ENCODE measurements around the gene SGSM2. TPM values are rescaled to one million over a fixed set of nuclear protein-coding genes. Genes with fewer than 3 reads are reported as not detected.

The SGSM2 gene
- total and polyA plus RNA-seq, 4 donors: 5.5 to 17.5 (median 12.4) TPM

DNA sequence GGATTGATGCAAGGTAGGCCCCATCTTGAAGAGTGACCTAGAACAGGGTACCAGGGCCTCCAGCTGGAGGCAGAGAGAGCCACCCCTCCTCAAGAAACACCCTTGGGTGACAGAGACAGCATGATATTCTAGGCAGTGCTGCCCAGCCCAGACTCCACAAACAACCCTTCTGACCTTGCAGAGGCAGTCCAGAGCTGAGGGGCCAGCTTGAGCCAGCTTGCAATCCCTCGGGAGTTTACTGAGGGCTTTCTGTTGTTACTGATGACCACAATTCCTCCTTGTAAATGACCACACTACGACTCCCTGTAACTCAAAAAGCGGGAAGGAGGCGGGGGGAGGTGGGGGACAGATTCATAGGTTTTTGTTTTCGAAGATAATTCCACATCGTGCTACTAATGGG, 82.2 kb downstream of the SGSM2 start (continued):
- TF ChIP-seq RXRA (IDR thresholded peaks at IDR 0.05) (no peak), JUND (IDR thresholded peaks at IDR 0.05) (no peak), HNF4G (IDR thresholded peaks at IDR 0.05) (no peak)
- TF ChIP-seq, protein P1, sequence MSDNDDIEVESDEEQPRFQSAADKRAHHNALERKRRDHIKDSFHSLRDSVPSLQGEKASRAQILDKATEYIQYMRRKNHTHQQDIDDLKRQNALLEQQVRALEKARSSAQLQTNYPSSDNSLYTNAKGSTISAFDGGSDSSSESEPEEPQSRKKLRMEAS (IDR thresholded peaks at IDR 0.05): no peak
- TF ChIP-seq, protein P2, sequence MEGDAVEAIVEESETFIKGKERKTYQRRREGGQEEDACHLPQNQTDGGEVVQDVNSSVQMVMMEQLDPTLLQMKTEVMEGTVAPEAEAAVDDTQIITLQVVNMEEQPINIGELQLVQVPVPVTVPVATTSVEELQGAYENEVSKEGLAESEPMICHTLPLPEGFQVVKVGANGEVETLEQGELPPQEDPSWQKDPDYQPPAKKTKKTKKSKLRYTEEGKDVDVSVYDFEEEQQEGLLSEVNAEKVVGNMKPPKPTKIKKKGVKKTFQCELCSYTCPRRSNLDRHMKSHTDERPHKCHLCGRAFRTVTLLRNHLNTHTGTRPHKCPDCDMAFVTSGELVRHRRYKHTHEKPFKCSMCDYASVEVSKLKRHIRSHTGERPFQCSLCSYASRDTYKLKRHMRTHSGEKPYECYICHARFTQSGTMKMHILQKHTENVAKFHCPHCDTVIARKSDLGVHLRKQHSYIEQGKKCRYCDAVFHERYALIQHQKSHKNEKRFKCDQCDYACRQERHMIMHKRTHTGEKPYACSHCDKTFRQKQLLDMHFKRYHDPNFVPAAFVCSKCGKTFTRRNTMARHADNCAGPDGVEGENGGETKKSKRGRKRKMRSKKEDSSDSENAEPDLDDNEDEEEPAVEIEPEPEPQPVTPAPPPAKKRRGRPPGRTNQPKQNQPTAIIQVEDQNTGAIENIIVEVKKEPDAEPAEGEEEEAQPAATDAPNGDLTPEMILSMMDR (IDR thresholded peaks at IDR 0.05; ENCODE audit: low read depth, low read length, missing input control): no peak

DNA sequence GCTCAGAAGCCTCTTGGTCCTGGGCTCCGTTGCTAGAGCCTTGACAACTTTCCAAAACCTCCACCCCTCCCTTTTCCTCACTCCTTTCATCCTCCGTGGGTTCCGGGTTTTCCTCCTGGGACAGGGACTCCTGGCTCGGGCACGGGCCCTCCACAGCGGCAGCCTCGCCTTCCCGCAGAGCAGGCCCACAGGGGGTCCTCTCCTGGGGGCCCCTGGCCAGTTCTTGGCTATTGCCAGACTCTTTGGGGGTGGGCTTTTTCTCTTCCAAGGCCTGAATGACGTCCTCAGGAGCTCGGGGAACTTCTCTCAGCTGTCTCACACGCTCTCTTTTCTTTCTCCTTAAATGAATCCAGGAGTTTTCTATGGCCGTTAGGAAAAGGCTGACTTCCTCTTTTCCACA, 82.9 kb downstream of the SGSM2 start:
- no peak for DNase-seq (ENCODE audit: low spot score)
- H3K4me3 ChIP-seq (ENCODE audit: low read depth in 1 of 3, low read length in 3 of 3): no peak overlapping the region
- no peaks in the 10 kb centered on the region for H3K27me3 ChIP-seq (ENCODE audit: control insufficient read depth in 4 of 4, insufficient read depth in 4 of 4, low read length in 3 of 4)
- TF ChIP-seq, protein P1 (IDR thresholded peaks at IDR 0.05): no peak
- TF ChIP-seq JUND (IDR thresholded peaks at IDR 0.05) (no peak), GABPA (IDR thresholded peaks at IDR 0.05 in 1 of 2, conservative IDR thresholded peaks at IDR 0.05 in 1 of 2) (no peak)
- WGBS: 89% methylated on average over 12 of the region's 12 CpGs
- H3K9me3 ChIP-seq (ENCODE audit: control insufficient read depth in 4 of 4, low read length in 3 of 4): no peaks in the 10 kb centered on the region
- H3K36me3 ChIP-seq (ENCODE audit: control insufficient read depth in 4 of 4, insufficient read depth in 3 of 4, low read depth in 1 of 4, low read length in 3 of 4): peaks cover 7 to 12% (median 11%) of the 10 kb centered on the region in 4 donors
- peaks cover 0 to 3% (median under 1%) of the 10 kb centered on the region in 4 donors for H3K4me1 ChIP-seq (ENCODE audit: control insufficient read depth in 4 of 4, insufficient read depth in 4 of 4, low read length in 3 of 4)
- no peak overlapping the region for H3K9ac ChIP-seq (ENCODE audit: low read depth in 1 of 2, low read length in 2 of 2)
- no peak overlapping the region for H3K27ac ChIP-seq (ENCODE audit: low read depth in 1 of 2, low read length in 2 of 2)

DNA sequence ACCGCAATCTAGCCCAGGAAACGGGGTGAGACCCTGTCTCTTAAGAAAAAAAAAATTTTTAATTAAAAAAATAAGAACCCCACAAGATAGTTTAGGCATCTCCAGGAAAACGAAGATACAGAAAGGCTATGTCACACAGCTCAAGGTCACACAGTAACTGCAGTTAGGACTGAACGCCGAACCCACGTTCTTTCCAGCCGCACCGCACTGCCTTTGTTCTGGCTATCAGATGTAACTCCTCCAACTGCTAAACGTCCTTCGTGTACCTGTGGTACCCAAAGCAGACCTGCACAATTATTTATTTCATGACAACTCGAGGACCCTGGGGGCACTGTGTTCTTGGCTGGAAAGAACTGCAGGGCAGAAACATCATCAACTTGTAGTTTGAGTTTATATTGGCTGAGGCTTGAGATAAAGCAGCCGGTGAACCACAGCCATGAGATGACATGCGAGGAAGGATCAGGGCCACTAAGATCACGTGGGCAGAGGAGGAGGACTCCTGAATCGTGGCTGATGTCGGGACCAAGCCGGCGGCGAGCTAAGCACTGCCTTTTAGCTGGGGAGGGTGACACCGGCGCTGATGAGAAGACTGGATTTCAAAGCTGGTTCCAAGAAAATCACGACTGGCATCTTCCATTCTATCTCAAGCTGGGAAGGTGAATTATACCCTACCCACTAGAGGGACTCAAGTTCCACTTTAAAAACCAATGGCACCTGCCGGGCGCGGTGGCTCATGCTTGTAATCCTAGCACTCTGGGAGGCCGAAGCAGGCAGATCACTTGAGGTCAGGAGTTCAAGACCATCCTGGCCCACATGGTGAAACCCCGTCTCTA, 84.2 kb downstream of the SGSM2 start:
- peaks cover 7 to 13% (median 11%) of the 10 kb centered on the region in 4 donors for H3K36me3 ChIP-seq (ENCODE audit: control insufficient read depth in 4 of 4, insufficient read depth in 3 of 4, low read depth in 1 of 4, low read length in 3 of 4)
- H3K4me3 ChIP-seq (ENCODE audit: low read depth in 1 of 3, low read length in 3 of 3): no peak overlapping the region
- no peak overlapping the region for H3K27ac ChIP-seq (ENCODE audit: low read depth in 1 of 2, low read length in 2 of 2)
- 87% methylated on average over 27 of the region's 27 CpGs for WGBS
- TF ChIP-seq RXRA (IDR thresholded peaks at IDR 0.05) (no peak), TAF1 (conservative IDR thresholded peaks at IDR 0.05) (no peak), JUND (IDR thresholded peaks at IDR 0.05) (no peak), RAD21 (IDR thresholded peaks at IDR 0.05) (no peak), HNF4A (conservative IDR thresholded peaks at IDR 0.05) (no peak)
- TF ChIP-seq, protein P2 (IDR thresholded peaks at IDR 0.05; ENCODE audit: low read depth, low read length, missing input control): peak; percentile 5
- no peaks in the 10 kb centered on the region for H3K27me3 ChIP-seq (ENCODE audit: control insufficient read depth in 4 of 4, insufficient read depth in 4 of 4, low read length in 3 of 4)
- DNase-seq (ENCODE audit: low spot score): no peak
- peaks cover 0 to 1% (median 0%) of the 10 kb centered on the region in 4 donors for H3K4me1 ChIP-seq (ENCODE audit: control insufficient read depth in 4 of 4, insufficient read depth in 4 of 4, low read length in 3 of 4)
- H3K9ac ChIP-seq (ENCODE audit: low read depth in 1 of 2, low read length in 2 of 2): no peak overlapping the region
- no peaks in the 10 kb centered on the region for H3K9me3 ChIP-seq (ENCODE audit: control insufficient read depth in 4 of 4, low read length in 3 of 4)

Data from liver (tissue), 9 donors.